A549 (cell line): ENCODE results near the gene CTBP2. TPM values are rescaled to one million over a fixed set of nuclear protein-coding genes. Genes with fewer than 3 reads are reported as not detected.

ENCODE experiments used
- ATAC-seq, 2 experiments: fragments of 200-7000 bp in 1 of 2; fragments of >200 bp in 1 of 2; cut with Nextera tagmentation in 1 of 2; cut with Tn5 transposase in 1 of 2; 3 replicates each; pipeline versions ENCODE4 v1.8.0 to v1.9.1; 2018 to 2020; ENCODE audit warnings: mild to moderate bottlenecking in 1 of 2, moderate library complexity in 1 of 2
- CTCF ChIA-PET: fragments of 300-600 bp; sonication (Branson Sonifier 250); formaldehyde crosslinking; extraction: SDS; loops from one replicate; lab custom pipeline; 2021; ENCODE audit warnings: antibody characterized with exemption, inconsistent platforms; lab: Yijun Ruan, JAX
- POLR2A ChIA-PET: fragments of 350-600 bp; formaldehyde crosslinking; extraction: SDS; loops from one replicate; lab custom pipeline; 2021; ENCODE audit warnings: antibody characterized with exemption, inconsistent platforms; lab: Yijun Ruan, JAX
- DNase-seq, 2 experiments: peaks; one replicate each; pipeline versions ENCODE4 v3.0.0 to v3.0.0-alpha.2; 2011 to 2016; ENCODE audit warnings: low read depth in 1 of 2, low spot score in 1 of 2
- FAIRE-seq: peaks from 2 replicates; lab custom pipeline; 2011; peaks lifted over from hg19 to GRCh38; lab: Jason Lieb, UNC
- H3K27ac ChIP-seq, 2 experiments: fragments of >200 bp; sonication (Bioruptor Twin); formaldehyde crosslinking; 3 replicates each; pipeline ENCODE4 v1.5.1; 2016 to 2017
- H3K4me1 ChIP-seq: fragments of >200 bp; sonication (Bioruptor Twin); formaldehyde crosslinking; 3 replicates; pipeline ENCODE4 v1.6.1; 2016
- H3K4me2 ChIP-seq: fragments of >200 bp; sonication (Bioruptor Twin); formaldehyde crosslinking; 3 replicates; pipeline ENCODE4 v1.6.1; 2016
- H3K4me3 ChIP-seq: fragments of >200 bp; sonication (Bioruptor Twin); formaldehyde crosslinking; 3 replicates; pipeline ENCODE4 v1.5.1; 2016
- H3K9me3 ChIP-seq: fragments of >200 bp; sonication (Bioruptor Twin); formaldehyde crosslinking; 3 replicates; pipeline ENCODE4 v1.6.1; 2016
- BHLHE40 ChIP-seq: IDR thresholded peaks from 2 replicates; pipeline ENCODE4 v1.6.1; 2012; ENCODE audit warnings: low read depth, low read length, inconsistent platforms
- CHD2 ChIP-seq: fragments of 150-350 bp; IDR thresholded peaks from 2 replicates; pipeline ENCODE4 v1.6.1; 2014; ENCODE audit warnings: low read length; ENCODE audit not compliant: partially characterized antibody
- CTCF ChIP-seq: fragments of >200 bp; sonication (Bioruptor Twin); formaldehyde crosslinking; IDR thresholded peaks from 3 replicates; pipeline ENCODE4 v1.5.1; 2016
- EP300 ChIP-seq, 2 experiments: fragments of >200 bp; sonication (Bioruptor Twin); formaldehyde crosslinking; IDR thresholded peaks; 2 replicates in 1 of 2; 3 replicates in 1 of 2; pipeline ENCODE4 v1.6.1; 2016 to 2017
- ESRRA ChIP-seq: fragments of 150-350 bp; IDR thresholded peaks from 2 replicates; pipeline ENCODE4 v1.6.1; 2014; ENCODE audit warnings: mild to moderate bottlenecking, low read length, borderline replicate concordance
- FOSB ChIP-seq: fragments of 250-450 bp; sonication (Bioruptor Pico); IDR thresholded peaks from 2 replicates; pipeline ENCODE4 v1.5.0; 2020; ENCODE audit warnings: mild to moderate bottlenecking, moderate library complexity
- FOSL2 ChIP-seq, 2 experiments: fragments of 450-650 bp in 1 of 2; fragments of >200 bp in 1 of 2; sonication (Bioruptor Twin) in 1 of 2; formaldehyde crosslinking; IDR thresholded peaks; 2 replicates each; pipeline versions ENCODE4 v1.5.0 to v1.6.1; 2016 to 2020; ENCODE audit warnings: mild to moderate bottlenecking in 1 of 2, moderate library complexity in 1 of 2
- GATA3 ChIP-seq: IDR thresholded peaks from 2 replicates; pipeline ENCODE4 v1.6.1; 2012; ENCODE audit warnings: borderline replicate concordance
- HMGXB4 ChIP-seq: fragments of 250-450 bp; sonication (Bioruptor Pico); IDR thresholded peaks from 2 replicates; pipeline ENCODE4 v1.5.0; 2021; ENCODE audit warnings: mild to moderate bottlenecking, moderate library complexity, borderline replicate concordance
- HOXA7 ChIP-seq: fragments of 250-450 bp; sonication (Bioruptor Pico); IDR thresholded peaks from 2 replicates; pipeline ENCODE4 v1.5.0; 2020; ENCODE audit warnings: mild to moderate bottlenecking, moderate library complexity
- JUN ChIP-seq, 2 experiments: fragments of >200 bp; sonication (Bioruptor Twin); formaldehyde crosslinking; IDR thresholded peaks; 2 replicates in 1 of 2; 3 replicates in 1 of 2; pipeline ENCODE4 v1.6.1; 2016 to 2017
- KDM1A ChIP-seq: fragments of 200-600 bp; sonication (generic); IDR thresholded peaks from 2 replicates; pipeline ENCODE4 v1.6.1; 2016; ENCODE audit warnings: low read depth, mild to moderate bottlenecking
- NFE2L2 ChIP-seq: fragments of 150-350 bp; conservative IDR thresholded peaks from 2 replicates; pipeline ENCODE4 v1.6.1; 2014; ENCODE audit warnings: low read length
- NPAS2 ChIP-seq: fragments of 250-450 bp; sonication (Bioruptor Pico); IDR thresholded peaks from 2 replicates; pipeline ENCODE4 v1.8.0; 2022; ENCODE audit warnings: mild to moderate bottlenecking, moderate library complexity, borderline replicate concordance
- PBX3 ChIP-seq: IDR thresholded peaks from 2 replicates; pipeline ENCODE4 v1.6.1; 2012
- POLR2AphosphoS2 ChIP-seq: conservative IDR thresholded peaks from 2 replicates; pipeline ENCODE4 v1.6.1; 2012; ENCODE audit warnings: low read length, improper control_type of control experiment, inconsistent platforms
- RFX5 ChIP-seq: fragments of 450-650 bp; IDR thresholded peaks from 2 replicates; pipeline ENCODE4 v1.7.1; 2014; ENCODE audit warnings: antibody characterized with exemption, mild to moderate bottlenecking, moderate library complexity
- ZFP36 ChIP-seq: fragments of 450-650 bp; IDR thresholded peaks from 2 replicates; pipeline ENCODE4 v1.6.1; 2014; ENCODE audit warnings: borderline replicate concordance; ENCODE audit not compliant: partially characterized antibody
- ZNF302 ChIP-seq: fragments of 250-450 bp; sonication (Bioruptor Pico); IDR thresholded peaks from 2 replicates; pipeline ENCODE4 v1.9.0; 2021; ENCODE audit warnings: inconsistent platforms, mild to moderate bottlenecking, moderate library complexity
- WGBS: methylation state at CpG from one replicate; pipeline ENCODE4 v1.1.6; 2017; ENCODE audit errors: missing lambda C conversion rate; 5-methylcytosine and 5-hydroxymethylcytosine counted together
- polyA plus RNA-seq, 4 experiments: library from polyadenylated mRNA; depleted of rRNA in 3 of 4; stranded (reverse); fragments of >200 nt; fragmentation: RNase III in 1 of 4; extraction: RNeasy Plus Mini Kit Qiagen cat#74134 plus additional on column Dnase treatment in 1 of 4; gene quantifications; 2 replicates in 3 of 4; 3 replicates in 1 of 4; pipeline ENCODE4 v1.2.3, GENCODE V29; 2011 to 2017
- TF ChIP-seq, protein P1 (sequence below): fragments of 200-600 bp; sonication (generic); IDR thresholded peaks from 2 replicates; pipeline ENCODE4 v1.6.1; 2016; ENCODE audit warnings: antibody characterized with exemption, mild to moderate bottlenecking, moderate library complexity

Gene CTBP2
- polyA plus RNA-seq, 2 of the 4 experiments (the other 2 are of a cell fraction), result 74.9 to 78.9 TPM

- FAIRE-seq, result no peak
- no peak for ATAC-seq
- Histone ChIP-seq H3K27ac (peak overlapping the region in 1 of 2 experiments; percentile 10; a peak in 2 of 6 replicates), H3K4me1 (peaks cover 47% of the 10 kb centered on the region), H3K4me3 (no peak overlapping the region), H3K4me2 (no peak overlapping the region), H3K9me3 (no peaks in the 10 kb centered on the region)
- 85% methylated on average over 8 of the region's 8 CpGs for WGBS
- TF ChIP-seq KDM1A (no peak), NFE2L2 (no peak), PBX3 (no peak), FOSB (CRISPR knock-in tag) (no peak), HMGXB4 (CRISPR knock-in tag) (no peak), CHD2 (no peak), EP300 (IDR thresholded peaks at IDR 0.05) (no peak), ZFP36 (no peak), JUN (IDR thresholded peaks at IDR 0.05) (no peak), ESRRA (no peak), FOSL2 (IDR thresholded peaks at IDR 0.05) (no peak), FOSL2 (CRISPR knock-in tag; IDR thresholded peaks at IDR 0.05) (no peak), POLR2AphosphoS2 (no peak), HOXA7 (CRISPR knock-in tag) (no peak), ZNF302 (CRISPR knock-in tag) (no peak), NPAS2 (no peak), BHLHE40 (no peak), CTCF (no peak), RFX5 (no peak), GATA3 (no peak)
- TF ChIP-seq, protein P1, sequence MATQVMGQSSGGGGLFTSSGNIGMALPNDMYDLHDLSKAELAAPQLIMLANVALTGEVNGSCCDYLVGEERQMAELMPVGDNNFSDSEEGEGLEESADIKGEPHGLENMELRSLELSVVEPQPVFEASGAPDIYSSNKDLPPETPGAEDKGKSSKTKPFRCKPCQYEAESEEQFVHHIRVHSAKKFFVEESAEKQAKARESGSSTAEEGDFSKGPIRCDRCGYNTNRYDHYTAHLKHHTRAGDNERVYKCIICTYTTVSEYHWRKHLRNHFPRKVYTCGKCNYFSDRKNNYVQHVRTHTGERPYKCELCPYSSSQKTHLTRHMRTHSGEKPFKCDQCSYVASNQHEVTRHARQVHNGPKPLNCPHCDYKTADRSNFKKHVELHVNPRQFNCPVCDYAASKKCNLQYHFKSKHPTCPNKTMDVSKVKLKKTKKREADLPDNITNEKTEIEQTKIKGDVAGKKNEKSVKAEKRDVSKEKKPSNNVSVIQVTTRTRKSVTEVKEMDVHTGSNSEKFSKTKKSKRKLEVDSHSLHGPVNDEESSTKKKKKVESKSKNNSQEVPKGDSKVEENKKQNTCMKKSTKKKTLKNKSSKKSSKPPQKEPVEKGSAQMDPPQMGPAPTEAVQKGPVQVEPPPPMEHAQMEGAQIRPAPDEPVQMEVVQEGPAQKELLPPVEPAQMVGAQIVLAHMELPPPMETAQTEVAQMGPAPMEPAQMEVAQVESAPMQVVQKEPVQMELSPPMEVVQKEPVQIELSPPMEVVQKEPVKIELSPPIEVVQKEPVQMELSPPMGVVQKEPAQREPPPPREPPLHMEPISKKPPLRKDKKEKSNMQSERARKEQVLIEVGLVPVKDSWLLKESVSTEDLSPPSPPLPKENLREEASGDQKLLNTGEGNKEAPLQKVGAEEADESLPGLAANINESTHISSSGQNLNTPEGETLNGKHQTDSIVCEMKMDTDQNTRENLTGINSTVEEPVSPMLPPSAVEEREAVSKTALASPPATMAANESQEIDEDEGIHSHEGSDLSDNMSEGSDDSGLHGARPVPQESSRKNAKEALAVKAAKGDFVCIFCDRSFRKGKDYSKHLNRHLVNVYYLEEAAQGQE, result no peak
- POLR2A ChIA-PET, result no interaction called here
- no peak for DNase-seq
- CTCF ChIA-PET, result interaction anchor here (0.8 to 4.3 kb wide), 3 partner anchors 16 to 81 kb away, joined by 4 to 15 read pairs (median 10); no protein-coding TSS in a partner anchor
These were observed 31.8 kb downstream of the CTBP2 start for GRCh38 chr10:125128397-125129075.
